Adrenal gland (tissue), 5 donors: ENCODE results near the gene PRB4.

ENCODE experiments used
- POLR2A ChIP-seq, 2 donors: fragments of 450-650 bp; IDR thresholded peaks; one replicate each; pipeline ENCODE4 v1.6.1; 2017; ENCODE audit warnings: antibody characterized with exemption in 2 of 2, mild to moderate bottlenecking in 2 of 2, moderate library complexity in 1 of 2
- TF ChIP-seq, protein P1 (sequence below), 6 experiments: fragments of 450-650 bp in 4 of 6; fragments of 200-600 bp in 2 of 6; sonication (generic) in 1 of 6; IDR thresholded peaks; 1 replicate in 5 of 6; 2 replicates in 1 of 6; pipeline versions ENCODE4 v1.5.1 to v1.8.0; 2016 to 2021; ENCODE audit warnings: antibody characterized with exemption in 6 of 6, mild to moderate bottlenecking in 2 of 6, moderate library complexity in 1 of 6
- donor health status: DM: no; HTN: no; CAD: no.

DNA sequence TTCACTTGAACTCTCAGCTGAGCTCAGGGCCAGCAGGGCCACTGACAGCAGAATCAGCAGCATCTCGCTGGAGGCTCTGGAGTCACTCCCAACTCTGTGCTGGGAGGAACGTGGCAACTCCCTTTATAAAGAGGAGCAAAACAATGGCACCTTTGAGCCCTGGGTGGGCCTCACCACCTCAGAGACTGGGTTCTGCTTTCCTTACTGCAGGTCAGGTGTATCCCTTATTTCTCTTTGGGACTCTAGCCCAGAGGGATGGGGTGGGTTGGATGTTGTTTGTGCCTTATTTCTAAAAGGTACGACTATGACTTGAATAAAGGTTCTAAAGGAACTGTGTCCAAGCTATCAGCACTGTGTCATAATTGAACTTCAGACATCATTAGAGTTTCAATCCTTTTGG is at the start of gene PRB4:
- TF ChIP-seq, protein P1, sequence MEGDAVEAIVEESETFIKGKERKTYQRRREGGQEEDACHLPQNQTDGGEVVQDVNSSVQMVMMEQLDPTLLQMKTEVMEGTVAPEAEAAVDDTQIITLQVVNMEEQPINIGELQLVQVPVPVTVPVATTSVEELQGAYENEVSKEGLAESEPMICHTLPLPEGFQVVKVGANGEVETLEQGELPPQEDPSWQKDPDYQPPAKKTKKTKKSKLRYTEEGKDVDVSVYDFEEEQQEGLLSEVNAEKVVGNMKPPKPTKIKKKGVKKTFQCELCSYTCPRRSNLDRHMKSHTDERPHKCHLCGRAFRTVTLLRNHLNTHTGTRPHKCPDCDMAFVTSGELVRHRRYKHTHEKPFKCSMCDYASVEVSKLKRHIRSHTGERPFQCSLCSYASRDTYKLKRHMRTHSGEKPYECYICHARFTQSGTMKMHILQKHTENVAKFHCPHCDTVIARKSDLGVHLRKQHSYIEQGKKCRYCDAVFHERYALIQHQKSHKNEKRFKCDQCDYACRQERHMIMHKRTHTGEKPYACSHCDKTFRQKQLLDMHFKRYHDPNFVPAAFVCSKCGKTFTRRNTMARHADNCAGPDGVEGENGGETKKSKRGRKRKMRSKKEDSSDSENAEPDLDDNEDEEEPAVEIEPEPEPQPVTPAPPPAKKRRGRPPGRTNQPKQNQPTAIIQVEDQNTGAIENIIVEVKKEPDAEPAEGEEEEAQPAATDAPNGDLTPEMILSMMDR (IDR thresholded peaks at IDR 0.05): no peak
- no peak for TF ChIP-seq POLR2A (IDR thresholded peaks at IDR 0.05)
